ENCODE data around the gene ZKSCAN8. TPM values are rescaled to one million over a fixed set of nuclear protein-coding genes. Genes with fewer than 3 reads are reported as not detected.
A peak's percentile ranks its signal among the peaks of the same experiment; 100 is the strongest.

The ZKSCAN8 gene
- total RNA-seq, 1 donor from 2014 or later, result 14.5 TPM

DNA sequence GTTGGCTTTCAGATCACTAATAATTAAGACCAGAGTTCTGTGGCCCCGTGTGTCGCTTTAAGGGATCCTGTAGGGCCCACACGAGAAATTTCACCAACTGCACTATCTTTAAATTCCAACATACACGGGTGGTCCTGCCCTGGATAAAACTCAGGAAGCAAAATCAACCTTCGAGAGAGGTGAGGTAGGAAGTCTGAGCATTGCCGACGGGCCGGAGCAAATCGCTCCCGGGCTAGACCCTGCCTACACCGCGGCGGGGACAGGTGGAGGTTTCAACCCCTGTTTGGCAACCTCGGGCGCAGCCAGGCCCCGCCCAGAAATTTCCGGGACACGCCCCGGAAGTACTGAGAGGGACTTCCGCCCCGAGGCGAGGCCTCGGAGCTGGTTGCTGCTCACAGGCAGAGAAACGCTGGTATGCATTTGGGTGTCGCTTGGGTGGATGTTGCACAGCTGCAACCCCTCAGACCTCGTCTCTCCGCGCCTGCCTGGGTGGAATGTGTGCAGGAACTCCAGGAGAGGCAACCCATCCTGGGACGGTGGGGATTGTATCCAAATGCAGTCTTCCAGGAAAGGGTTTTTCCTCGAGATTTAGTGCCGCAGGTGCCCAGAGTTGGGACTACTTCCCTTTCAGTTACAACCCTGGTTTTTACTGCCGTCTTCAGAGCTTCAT, 19.9 kb downstream of the ZKSCAN8 start:
- peaks cover 0 to under 1% of the 10 kb centered on the region in 2 donors for H3K36me3 ChIP-seq
- H3K9me3 ChIP-seq, result no peaks in the 10 kb centered on the region
- no peak for DNase-seq (ENCODE audit: extremely low spot score in 2 of 2)
- no peaks in the 10 kb centered on the region for H3K27me3 ChIP-seq
- H3K4me3 ChIP-seq, result peak overlapping the region; percentile 44 to 51
- intact Hi-C loops (cut with DNase I), result no loop called here
- H3K27ac ChIP-seq, result peak overlapping the region; percentile 2
- TF ChIP-seq POLR2A (IDR thresholded peaks at IDR 0.05), result no peak
- TF ChIP-seq, protein P1, sequence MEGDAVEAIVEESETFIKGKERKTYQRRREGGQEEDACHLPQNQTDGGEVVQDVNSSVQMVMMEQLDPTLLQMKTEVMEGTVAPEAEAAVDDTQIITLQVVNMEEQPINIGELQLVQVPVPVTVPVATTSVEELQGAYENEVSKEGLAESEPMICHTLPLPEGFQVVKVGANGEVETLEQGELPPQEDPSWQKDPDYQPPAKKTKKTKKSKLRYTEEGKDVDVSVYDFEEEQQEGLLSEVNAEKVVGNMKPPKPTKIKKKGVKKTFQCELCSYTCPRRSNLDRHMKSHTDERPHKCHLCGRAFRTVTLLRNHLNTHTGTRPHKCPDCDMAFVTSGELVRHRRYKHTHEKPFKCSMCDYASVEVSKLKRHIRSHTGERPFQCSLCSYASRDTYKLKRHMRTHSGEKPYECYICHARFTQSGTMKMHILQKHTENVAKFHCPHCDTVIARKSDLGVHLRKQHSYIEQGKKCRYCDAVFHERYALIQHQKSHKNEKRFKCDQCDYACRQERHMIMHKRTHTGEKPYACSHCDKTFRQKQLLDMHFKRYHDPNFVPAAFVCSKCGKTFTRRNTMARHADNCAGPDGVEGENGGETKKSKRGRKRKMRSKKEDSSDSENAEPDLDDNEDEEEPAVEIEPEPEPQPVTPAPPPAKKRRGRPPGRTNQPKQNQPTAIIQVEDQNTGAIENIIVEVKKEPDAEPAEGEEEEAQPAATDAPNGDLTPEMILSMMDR (IDR thresholded peaks at IDR 0.05), result no peak
- TF ChIP-seq POLR2AphosphoS5 (IDR thresholded peaks at IDR 0.05; ENCODE audit: insufficient read depth in 1 of 2, low read depth in 1 of 2), result peak in 1 of 2 donors; percentile 58
- peaks cover 15% of the 10 kb centered on the region for H3K4me1 ChIP-seq

DNA sequence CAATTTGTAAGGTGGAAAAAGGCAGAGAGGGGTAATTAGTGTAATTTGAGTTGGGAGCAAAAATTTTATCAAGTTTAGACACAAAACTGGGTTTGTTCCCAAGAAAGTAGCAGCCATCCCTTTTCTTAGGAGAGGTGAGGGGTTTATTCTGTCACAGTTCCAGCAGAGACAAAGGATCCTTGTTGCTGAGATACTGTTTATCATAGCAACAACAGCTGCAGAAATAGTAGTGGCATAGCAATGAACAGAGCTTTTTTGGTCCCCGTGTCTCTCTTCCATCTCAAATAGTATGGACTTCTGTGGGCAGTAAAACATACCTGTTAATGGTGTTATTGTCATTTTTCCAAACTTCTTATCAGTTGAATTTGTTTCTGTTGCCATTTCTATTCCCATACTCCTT, 23.9 kb downstream of the ZKSCAN8 start:
- H3K4me3 ChIP-seq, result no peak overlapping the region
- H3K36me3 ChIP-seq, result no peaks in the 10 kb centered on the region
- DNase-seq (ENCODE audit: extremely low spot score in 2 of 2), result no peak

DNA sequence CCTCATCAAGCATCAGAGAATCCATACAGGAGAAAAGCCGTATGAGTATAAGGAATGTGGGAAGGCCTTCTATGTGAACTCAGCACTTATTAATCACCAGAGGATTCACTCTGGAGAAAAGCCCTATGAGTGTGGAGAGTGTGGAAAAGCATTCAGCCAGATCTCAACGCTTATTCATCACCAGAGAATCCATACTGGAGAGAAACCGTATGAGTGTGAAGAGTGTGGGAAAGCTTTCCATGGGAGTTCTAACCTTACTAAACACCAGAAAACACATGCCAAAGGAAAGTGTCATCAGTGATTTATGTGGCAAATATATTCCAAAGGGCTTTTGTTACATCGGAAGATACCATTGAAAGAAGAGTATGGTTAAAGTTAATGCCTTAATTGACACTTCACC, 25.4 kb downstream of the ZKSCAN8 start:
- H3K36me3 ChIP-seq, result no peaks in the 10 kb centered on the region
- no peak overlapping the region for H3K27ac ChIP-seq
- peaks cover 4% of the 10 kb centered on the region for H3K4me1 ChIP-seq
- no peak overlapping the region for H3K4me3 ChIP-seq
- H3K9me3 ChIP-seq, result no peaks in the 10 kb centered on the region
- intact Hi-C loops (cut with DNase I), result no loop called here
- no peaks in the 10 kb centered on the region for H3K27me3 ChIP-seq
- no peak for DNase-seq (ENCODE audit: extremely low spot score in 2 of 2)
- TF ChIP-seq POLR2A (IDR thresholded peaks at IDR 0.05) (no peak), POLR2AphosphoS5 (IDR thresholded peaks at IDR 0.05; ENCODE audit: insufficient read depth in 1 of 2, low read depth in 1 of 2) (no peak)
- TF ChIP-seq, protein P1 (IDR thresholded peaks at IDR 0.05), result no peak

More for the DNA sequence above, 23.9 kb downstream of the ZKSCAN8 start:
- Histone ChIP-seq H3K27ac (no peak overlapping the region), H3K4me1 (peaks cover 15% of the 10 kb centered on the region), H3K27me3 (no peaks in the 10 kb centered on the region), H3K9me3 (no peaks in the 10 kb centered on the region)
- intact Hi-C loops (cut with DNase I), result no loop called here
- TF ChIP-seq POLR2AphosphoS5 (IDR thresholded peaks at IDR 0.05; ENCODE audit: insufficient read depth in 1 of 2, low read depth in 1 of 2), result no peak
- TF ChIP-seq, protein P1 (IDR thresholded peaks at IDR 0.05), result no peak
- TF ChIP-seq POLR2A (IDR thresholded peaks at IDR 0.05), result no peak

DNA sequence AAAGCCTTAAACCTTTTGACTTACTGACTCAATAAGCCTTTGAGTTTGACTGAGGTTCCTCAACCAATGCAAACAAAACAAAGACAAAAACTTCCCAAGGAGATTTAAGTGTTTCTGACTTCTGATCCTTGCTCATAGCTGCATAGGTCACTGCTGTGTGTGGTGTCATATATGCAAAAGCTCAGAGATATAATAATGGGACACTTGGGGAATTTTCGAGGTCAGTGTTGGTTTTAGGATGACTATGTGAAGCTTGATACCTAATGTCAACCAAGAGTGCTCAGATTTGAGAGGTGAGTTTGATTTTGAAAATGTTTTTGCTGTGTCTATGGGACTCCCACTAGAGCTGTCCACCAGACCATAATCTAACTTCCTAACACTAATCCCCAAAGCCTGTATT, 26.2 kb downstream of the ZKSCAN8 start:
- Histone ChIP-seq H3K36me3 (no peaks in the 10 kb centered on the region), H3K4me1 (no peaks in the 10 kb centered on the region), H3K9me3 (no peaks in the 10 kb centered on the region), H3K27me3 (no peaks in the 10 kb centered on the region), H3K4me3 (no peak overlapping the region), H3K27ac (no peak overlapping the region)
- intact Hi-C loops (cut with DNase I), result no loop called here
- no peak for TF ChIP-seq POLR2AphosphoS5 (IDR thresholded peaks at IDR 0.05; ENCODE audit: insufficient read depth in 1 of 2, low read depth in 1 of 2)
- no peak for TF ChIP-seq POLR2A (IDR thresholded peaks at IDR 0.05)
- TF ChIP-seq, protein P1 (IDR thresholded peaks at IDR 0.05), result no peak
- DNase-seq (ENCODE audit: extremely low spot score in 2 of 2), result no peak

DNA sequence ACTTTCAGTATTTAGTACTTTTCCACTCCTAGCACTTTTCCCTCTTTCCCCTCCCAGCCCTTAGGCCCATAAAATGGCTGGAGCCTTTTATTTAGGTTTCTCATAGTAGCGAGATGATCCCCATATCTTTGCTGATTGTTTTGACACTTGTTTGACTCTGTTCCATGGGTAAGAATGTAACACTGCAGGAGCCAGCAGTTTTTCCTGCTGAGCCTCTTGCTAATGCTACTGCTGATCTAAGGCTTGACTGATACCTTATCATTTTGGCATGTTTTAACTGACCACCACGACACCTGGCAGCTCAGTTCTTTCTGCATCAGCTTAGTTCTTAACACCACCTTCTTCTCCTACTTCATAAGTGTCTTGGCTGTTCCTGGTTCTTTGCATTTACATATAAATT, 29.6 kb downstream of the ZKSCAN8 start:
- H3K4me1 ChIP-seq, result no peaks in the 10 kb centered on the region
- H3K36me3 ChIP-seq, result no peaks in the 10 kb centered on the region
- intact Hi-C loops (cut with DNase I), result no loop called here
- H3K9me3 ChIP-seq, result no peaks in the 10 kb centered on the region
- H3K4me3 ChIP-seq, result no peak overlapping the region
- H3K27ac ChIP-seq, result no peak overlapping the region
- no peak for TF ChIP-seq POLR2AphosphoS5 (IDR thresholded peaks at IDR 0.05; ENCODE audit: insufficient read depth in 1 of 2, low read depth in 1 of 2)
- TF ChIP-seq, protein P1 (IDR thresholded peaks at IDR 0.05), result no peak
- TF ChIP-seq POLR2A (IDR thresholded peaks at IDR 0.05), result no peak
- no peak for DNase-seq (ENCODE audit: extremely low spot score in 2 of 2)
- no peaks in the 10 kb centered on the region for H3K27me3 ChIP-seq
